Sigmoid colon (tissue), 7 donors: ENCODE data around the gene MYLK. TPM values are rescaled to one million over a fixed set of nuclear protein-coding genes. Genes with fewer than 3 reads are reported as not detected.

Source experiments
- DNase-seq: peaks from one replicate; pipeline ENCODE4 v3.0.0-alpha.2; 2019
- H3K27ac ChIP-seq, 4 donors: fragments of 200-600 bp; sonication (generic); one replicate each; pipeline ENCODE4 v1.5.1; 2016 to 2019; ENCODE audit warnings: mild to moderate bottlenecking in 1 of 4
- H3K27me3 ChIP-seq, 3 donors: fragments of 200-600 bp; sonication (generic); one replicate each; pipeline ENCODE4 v1.5.1; 2019; ENCODE audit warnings: mild to moderate bottlenecking in 1 of 3
- H3K36me3 ChIP-seq, 4 donors: fragments of 200-600 bp; sonication (generic); one replicate each; pipeline ENCODE4 v1.5.1; 2016 to 2019
- H3K4me1 ChIP-seq, 4 donors: fragments of 200-600 bp; sonication (generic); one replicate each; pipeline ENCODE4 v1.5.1; 2017 to 2019
- H3K4me3 ChIP-seq, 4 donors: fragments of 200-600 bp; sonication (generic); one replicate each; pipeline ENCODE4 v1.5.1; 2017 to 2019; ENCODE audit warnings: mild to moderate bottlenecking in 2 of 4, moderate library complexity in 1 of 4
- H3K9me3 ChIP-seq, 4 donors: fragments of 200-600 bp in 3 of 4; sonication (generic) in 3 of 4; one replicate each; pipeline versions ENCODE4 v1.5.1 to v1.6.1; 2013 to 2019
- CTCF ChIP-seq, 4 experiments: fragments of 450-650 bp in 3 of 4; fragments of 200-600 bp in 1 of 4; IDR thresholded peaks; one replicate each; pipeline ENCODE4 v1.5.1; 2016 to 2019; ENCODE audit warnings: antibody characterized with exemption in 4 of 4, mild to moderate bottlenecking in 3 of 4, moderate library complexity in 2 of 4
- EP300 ChIP-seq, 4 donors: sonication (generic); formaldehyde crosslinking; IDR thresholded peaks; one replicate each; pipeline ENCODE4 v1.6.1; 2017; ENCODE audit warnings: antibody characterized with exemption in 4 of 4
- POLR2A ChIP-seq, 2 donors: fragments of 450-650 bp; IDR thresholded peaks; one replicate each; pipeline ENCODE4 v1.6.1; 2016; ENCODE audit warnings: antibody characterized with exemption in 2 of 2, mild to moderate bottlenecking in 2 of 2, moderate library complexity in 2 of 2
- POLR2AphosphoS5 ChIP-seq, 4 donors: sonication (generic); formaldehyde crosslinking; IDR thresholded peaks; one replicate each; pipeline ENCODE4 v1.6.1; 2017; ENCODE audit warnings: antibody characterized with exemption in 4 of 4
- WGBS, 2 donors: extraction: QIAGEN DNeasy Blood & Tissue Kit; methylation state at CpG; one replicate each; pipeline ENCODE4 v1.1.7; 2013; 5-methylcytosine and 5-hydroxymethylcytosine counted together
- intact Hi-C: fragments of 100-400 bp; cut with DNase I; formaldehyde crosslinking; loops from one replicate; pipeline ENCODE4 v1.15.1; 2023
- polyA plus RNA-seq, 3 donors: library from polyadenylated mRNA; stranded (reverse); fragments of 200-250 nt; gene quantifications; one replicate each; pipeline ENCODE4 v1.2.3, GENCODE V29; 2013
- total RNA-seq, 4 donors: library from RNA; depleted of rRNA; stranded (reverse); fragments of >200 nt; gene quantifications; one replicate each; pipeline ENCODE4 v1.1.0, GENCODE V29; 2016
- donor health status: healthy with polysubstance abuse.
- donor health status: Bipolar disorder and iron deficiency.
- donor health status: healthy.

Gene MYLK
- total and polyA plus RNA-seq, 7 donors = 21.5 to 2,153 (median 1,169) TPM

- no peaks in the 10 kb centered on the region for H3K9me3 ChIP-seq
- H3K27ac ChIP-seq = peak overlapping the region; percentile 89 to 98 (median 94)
- WGBS, 2 donors = 36 to 71% methylated on average over 4 of the region's 4 CpGs
- no peak for DNase-seq
- H3K4me3 ChIP-seq = no peak overlapping the region
- peaks cover 0 to 100% (median 97%) of the 10 kb centered on the region in 4 donors for H3K4me1 ChIP-seq
- H3K27me3 ChIP-seq = no peaks in the 10 kb centered on the region
- TF ChIP-seq POLR2A (IDR thresholded peaks at IDR 0.05) = no peak
- no peak for TF ChIP-seq CTCF (IDR thresholded peaks at IDR 0.05)
- TF ChIP-seq POLR2AphosphoS5 (IDR thresholded peaks at IDR 0.05) = peak in 1 of 4 donors; percentile 1
- intact Hi-C loops = no loop called here
- H3K36me3 ChIP-seq = peaks cover 10 to 82% (median 25%) of the 10 kb centered on the region in 4 donors
These were observed 199.9 kb downstream of the MYLK start for GRCh38 chr3:123684209-123684608.

- 83% methylated on average over 10 of the region's 10 CpGs for WGBS, 2 donors
- peak in 2 of 4 donors; percentile 24 to 34 for TF ChIP-seq POLR2AphosphoS5 (IDR thresholded peaks at IDR 0.05)
- no peak for TF ChIP-seq POLR2A (IDR thresholded peaks at IDR 0.05)
- no peaks in the 10 kb centered on the region for H3K27me3 ChIP-seq
- H3K9me3 ChIP-seq = no peaks in the 10 kb centered on the region
- H3K36me3 ChIP-seq = peaks cover 6 to 82% (median 23%) of the 10 kb centered on the region in 4 donors
- no peak overlapping the region for H3K4me3 ChIP-seq
- no peak for DNase-seq
- intact Hi-C loops = no loop called here
- peak overlapping the region; percentile 89 to 98 (median 94) for H3K27ac ChIP-seq
- peaks cover 0 to 100% (median 97%) of the 10 kb centered on the region in 4 donors for H3K4me1 ChIP-seq
These were observed 200.5 kb downstream of the MYLK start for GRCh38 chr3:123683505-123684154.

- Histone ChIP-seq H3K27ac (peak overlapping the region; percentile 89 to 98 (median 94)), H3K36me3 (peaks cover 6 to 81% (median 25%) of the 10 kb centered on the region in 4 donors), H3K4me1 (peaks cover 0 to 100% (median 97%) of the 10 kb centered on the region in 4 donors), H3K9me3 (no peaks in the 10 kb centered on the region), H3K27me3 (no peaks in the 10 kb centered on the region), H3K4me3 (no peak overlapping the region)
- intact Hi-C loops = no loop called here
- DNase-seq = no peak
- 84 to 89% methylated on average over 10 of the region's 10 CpGs for WGBS, 2 donors
- TF ChIP-seq CTCF (IDR thresholded peaks at IDR 0.05) (no peak), POLR2AphosphoS5 (IDR thresholded peaks at IDR 0.05) (peak in 2 of 4 donors; percentile 13 to 42), POLR2A (IDR thresholded peaks at IDR 0.05) (no peak), EP300 (IDR thresholded peaks at IDR 0.05) (no peak)
These were observed 201.2 kb downstream of the MYLK start for GRCh38 chr3:123682781-123683504.

DNA sequence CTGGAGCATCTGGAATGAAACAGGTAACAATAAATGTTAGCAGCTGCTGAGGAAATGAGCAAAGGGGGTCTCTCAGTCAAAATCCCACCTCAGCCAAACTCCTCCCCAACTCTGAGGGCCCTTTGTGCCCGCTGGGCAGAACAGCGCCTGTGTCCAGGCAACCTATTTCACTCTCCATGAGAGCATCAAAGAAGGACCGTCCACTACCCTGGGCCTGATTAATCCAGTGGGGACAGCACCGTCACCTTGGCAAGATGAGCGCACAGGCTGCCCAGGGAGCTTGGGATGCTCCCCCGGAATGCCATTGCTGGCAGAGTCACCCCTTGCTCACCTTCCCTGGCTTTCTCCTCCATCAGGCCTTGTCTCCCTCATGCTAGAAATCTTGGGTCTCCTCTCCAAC is 201.8 kb downstream of the MYLK start:
- Histone ChIP-seq H3K36me3 (peaks cover 6 to 79% (median 26%) of the 10 kb centered on the region in 4 donors), H3K4me3 (no peak overlapping the region), H3K9me3 (no peaks in the 10 kb centered on the region), H3K4me1 (peaks cover 0 to 100% (median 96%) of the 10 kb centered on the region in 4 donors), H3K27me3 (no peaks in the 10 kb centered on the region), H3K27ac (peak overlapping the region; percentile 89 to 98 (median 94))
- 94 to 97% methylated on average over 6 of the region's 6 CpGs for WGBS, 2 donors
- intact Hi-C loops = no loop called here
- no peak for DNase-seq
- no peak for TF ChIP-seq CTCF (IDR thresholded peaks at IDR 0.05)
- TF ChIP-seq POLR2AphosphoS5 (IDR thresholded peaks at IDR 0.05) = peak in 1 of 4 donors; percentile 8
- TF ChIP-seq EP300 (IDR thresholded peaks at IDR 0.05) = no peak
- no peak for TF ChIP-seq POLR2A (IDR thresholded peaks at IDR 0.05)

DNA sequence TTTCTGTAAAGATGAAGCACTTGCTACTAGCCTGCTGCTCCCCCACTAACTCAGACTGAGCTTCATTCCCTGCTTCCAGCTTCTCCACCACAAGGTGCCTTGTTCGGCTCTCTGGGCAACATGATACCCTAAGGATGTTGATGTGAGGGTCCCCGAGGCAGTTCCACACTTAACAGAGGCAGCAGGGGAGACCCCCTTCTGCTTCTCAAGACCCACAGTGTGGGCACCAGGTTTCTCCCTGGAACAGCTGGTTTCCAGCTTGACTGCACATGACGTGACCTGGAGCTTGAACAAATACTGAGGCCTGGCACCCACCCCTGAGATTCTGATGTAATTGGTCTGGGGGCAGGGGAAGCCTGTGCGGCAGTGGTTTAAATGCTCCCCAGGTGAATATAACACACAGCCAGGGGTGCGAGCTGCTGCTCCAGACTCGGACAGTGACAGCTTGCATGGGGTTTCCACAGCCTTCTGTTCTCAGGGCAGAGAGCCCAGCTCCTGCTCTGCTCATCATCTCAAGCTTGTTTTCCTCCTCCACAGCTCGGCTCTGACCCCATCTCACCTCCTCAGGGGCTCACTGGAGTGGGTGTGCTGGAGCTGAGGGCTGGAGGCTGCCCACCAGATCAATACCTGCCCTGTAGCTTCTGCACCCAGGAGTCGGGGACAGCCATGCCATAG is 204.3 kb downstream of the MYLK start:
- Histone ChIP-seq H3K27me3 (no peaks in the 10 kb centered on the region), H3K27ac (peak overlapping the region; percentile 89 to 98 (median 94)), H3K9me3 (no peaks in the 10 kb centered on the region), H3K4me3 (no peak overlapping the region), H3K36me3 (peaks cover 6 to 79% (median 28%) of the 10 kb centered on the region in 4 donors), H3K4me1 (peaks cover 0 to 100% (median 96%) of the 10 kb centered on the region in 4 donors)
- intact Hi-C loops = no loop called here
- 75 to 76% methylated on average over 8 of the region's 8 CpGs for WGBS, 2 donors
- peak; percentile 86 for DNase-seq
- TF ChIP-seq POLR2AphosphoS5 (IDR thresholded peaks at IDR 0.05) (peak; percentile 77 to 92 (median 86)), EP300 (IDR thresholded peaks at IDR 0.05) (peak in 2 of 4 donors; percentile 28 to 29), POLR2A (IDR thresholded peaks at IDR 0.05) (no peak), CTCF (IDR thresholded peaks at IDR 0.05) (no peak)
